Iris pigment epithelial cell (primary cell): ENCODE results near the gene MICU1.
"Not testable (repeated sequence)": the region's sequence is repeated elsewhere in the genome, so short reads cannot be mapped to it uniquely, and the experiment has no call there.

Experiments used
- DNase-seq: peaks from one replicate; pipeline ENCODE4 v3.0.0-alpha.2; 2011; ENCODE audit warnings: low read depth

Gene MICU1

GRCh38 chr10:72625608-72626443, at the start of gene MICU1:
Gene MICU1 (minus strand): TSS chr10:72626079. CDS start chr10:72566793, 59,286 bp downstream.
- DNase-seq = peak; percentile 94

GRCh38 chr10:72674174-72674573, 48.3 kb upstream of the MICU1 start:
- DNase-seq = not testable (repeated sequence)

GRCh38 chr10:72673280-72673679, 47.4 kb upstream of the MICU1 start:
- DNase-seq = no peak

GRCh38 chr10:72667207-72667864, 41.5 kb upstream of the MICU1 start:
- no peak for DNase-seq

GRCh38 chr10:72665925-72666324, 40.0 kb upstream of the MICU1 start:
- peak; percentile 26 for DNase-seq

- no peak for DNase-seq
Observed at GRCh38 chr10:72663971-72664370, 38.1 kb upstream of the MICU1 start.

GRCh38 chr10:72661431-72661830, 35.6 kb upstream of the MICU1 start:
- no peak for DNase-seq

GRCh38 chr10:72660220-72660619, 34.3 kb upstream of the MICU1 start:
- DNase-seq = no peak

- no peak for DNase-seq
Observed at GRCh38 chr10:72659694-72660093, 33.8 kb upstream of the MICU1 start.

GRCh38 chr10:72658696-72659400, 33.0 kb upstream of the MICU1 start:
- no peak for DNase-seq

GRCh38 chr10:72654720-72655119, 28.8 kb upstream of the MICU1 start:
- no peak for DNase-seq

GRCh38 chr10:72653383-72654096, 27.7 kb upstream of the MICU1 start:
- DNase-seq = no peak

GRCh38 chr10:72649291-72649690, 23.4 kb upstream of the MICU1 start:
- no peak for DNase-seq

GRCh38 chr10:72648301-72648700, 22.4 kb upstream of the MICU1 start:
- no peak for DNase-seq

GRCh38 chr10:72646971-72647370, 21.1 kb upstream of the MICU1 start:
- DNase-seq = not testable (repeated sequence)

- no peak for DNase-seq
Observed at GRCh38 chr10:72645263-72645858, 19.5 kb upstream of the MICU1 start.

GRCh38 chr10:72642318-72642717, 16.4 kb upstream of the MICU1 start:
- DNase-seq = no peak

GRCh38 chr10:72639441-72639873, 13.6 kb upstream of the MICU1 start:
- DNase-seq = no peak

GRCh38 chr10:72638586-72639440, 12.9 kb upstream of the MICU1 start:
- DNase-seq = peak; percentile 3

GRCh38 chr10:72637398-72637857, 11.5 kb upstream of the MICU1 start:
- peak; percentile 79 for DNase-seq

GRCh38 chr10:72630144-72630543, 4.3 kb upstream of the MICU1 start:
- DNase-seq = no peak
